B cell (primary cell): ENCODE data around the gene ZKSCAN7. TPM values are rescaled to one million over a fixed set of nuclear protein-coding genes. Genes with fewer than 3 reads are reported as not detected.
"Not testable (repeated sequence)": the region's sequence is repeated elsewhere in the genome, so short reads cannot be mapped to it uniquely, and the experiment has no call there.

Source experiments
- ATAC-seq: fragments of 200-7000 bp; cut with Tn5 transposase; one replicate; pipeline ENCODE4 v1.10.0; 2021; ENCODE audit warnings: low read depth, mild to moderate bottlenecking, moderate number of reproducible peaks, moderate library complexity
- CTCF ChIA-PET: fragments of 350-600 bp; sonication (Branson Sonifier 250); formaldehyde crosslinking; loops from one replicate; lab custom pipeline; 2021; ENCODE audit warnings: antibody characterized with exemption, inconsistent platforms; lab: Charles Lee
- POLR2A ChIA-PET: fragments of 350-600 bp; sonication (Branson Sonifier 250); formaldehyde crosslinking; loops from one replicate; lab custom pipeline; 2021; ENCODE audit warnings: antibody characterized with exemption; lab: Charles Lee
- DNase-seq: peaks from one replicate; pipeline ENCODE4 v3.0.0; 2013
- H2AFZ ChIP-seq: 2 replicates; pipeline ENCODE4 v1.6.1; 2012; ENCODE audit warnings: mild to moderate bottlenecking, low read depth, low read length; ENCODE audit not compliant: insufficient read depth, poor library complexity, severe bottlenecking
- H3K27ac ChIP-seq, 2 donors: 1 replicate in 1 of 2; 2 replicates in 1 of 2; pipeline ENCODE4 v1.5.1; 2012 to 2013; ENCODE audit warnings: low read length in 2 of 2, mild to moderate bottlenecking in 2 of 2, moderate library complexity in 1 of 2
- H3K27me3 ChIP-seq, 4 experiments: fragments of 200-600 bp in 1 of 4; sonication (generic) in 1 of 4; replicated peaks in 1 of 4; 1 replicate in 2 of 4; 2 replicates in 2 of 4; pipeline versions ENCODE4 v1.6.1 to v1.7.0; 2013 to 2016; ENCODE audit warnings: low read length in 3 of 4, mild to moderate bottlenecking in 2 of 4, mixed read lengths in 1 of 4, moderate library complexity in 1 of 4; ENCODE audit not compliant: insufficient read depth in 4 of 4, control insufficient read depth in 3 of 4; ENCODE audit errors: control extremely low read depth in 1 of 4
- H3K36me3 ChIP-seq, 2 experiments: replicated peaks in 1 of 2; 1 replicate in 1 of 2; 2 replicates in 1 of 2; pipeline versions ENCODE4 v1.6.1 to v1.7.1; 2013; ENCODE audit warnings: low read length in 1 of 2; ENCODE audit not compliant: insufficient read depth in 2 of 2, control insufficient read depth in 1 of 2; ENCODE audit errors: control extremely low read depth in 1 of 2, extremely low read depth in 1 of 2
- H3K4me1 ChIP-seq, 2 donors: fragments of 200-600 bp in 1 of 2; sonication (generic) in 1 of 2; 1 replicate in 1 of 2; 2 replicates in 1 of 2; pipeline versions ENCODE4 v1.5.1 to v1.6.1; 2013 to 2017; ENCODE audit warnings: low read length in 2 of 2; ENCODE audit not compliant: control insufficient read depth in 2 of 2, insufficient read depth in 2 of 2
- H3K4me2 ChIP-seq: replicated peaks from 2 replicates; pipeline ENCODE3; 2012; ENCODE audit warnings: mild to moderate bottlenecking, low read depth, low read length; ENCODE audit not compliant: poor library complexity, severe bottlenecking
- H3K4me3 ChIP-seq, 5 experiments: fragments of 200-600 bp in 1 of 5; sonication (generic) in 1 of 5; 1 replicate in 3 of 5; 2 replicates in 2 of 5; pipeline versions ENCODE4 v1.5.1 to v1.7.0; 2011 to 2016; ENCODE audit warnings: low read length in 4 of 5, mild to moderate bottlenecking in 4 of 5, low read depth in 2 of 5, control low read depth in 1 of 5, moderate library complexity in 1 of 5; ENCODE audit not compliant: insufficient read depth in 1 of 5; ENCODE audit errors: control extremely low read depth in 1 of 5, extremely low read depth in 1 of 5
- H3K79me2 ChIP-seq: fragments of 200-600 bp; sonication (generic); one replicate; pipeline ENCODE4 v1.6.0; 2016; ENCODE audit warnings: low read length; ENCODE audit not compliant: control insufficient read depth, insufficient read depth
- H3K9ac ChIP-seq: fragments of 200-600 bp; sonication (generic); 2 replicates; pipeline ENCODE4 v1.6.1; 2017; ENCODE audit warnings: mild to moderate bottlenecking, low read length, moderate library complexity
- H3K9me3 ChIP-seq, 3 donors: one replicate each; pipeline versions ENCODE4 v1.6.1 to v1.7.1; 2013; ENCODE audit warnings: low read length in 2 of 3; ENCODE audit not compliant: control insufficient read depth in 2 of 3, insufficient read depth in 1 of 3; ENCODE audit errors: control extremely low read depth in 1 of 3
- H4K20me1 ChIP-seq: 2 replicates; pipeline ENCODE4 v1.6.0; 2012; ENCODE audit warnings: mild to moderate bottlenecking, low read length; ENCODE audit not compliant: insufficient read depth, control insufficient read depth, poor library complexity, severe bottlenecking
- H3K27ac Mint-ChIP-seq: one replicate; pipeline ENCODE4 v1.8.0; 2021; ENCODE audit warnings: mixed read lengths
- H3K27me3 Mint-ChIP-seq: one replicate; pipeline ENCODE4 v1.8.0; 2021; ENCODE audit warnings: mixed read lengths
- H3K4me1 Mint-ChIP-seq: one replicate; pipeline ENCODE4 v1.8.0; 2021; ENCODE audit warnings: mixed read lengths
- H3K4me3 Mint-ChIP-seq: one replicate; pipeline ENCODE4 v1.8.0; 2021; ENCODE audit warnings: mixed read lengths
- H3K9me3 Mint-ChIP-seq: one replicate; pipeline ENCODE4 v1.8.0; 2022; ENCODE audit warnings: mixed read lengths; ENCODE audit not compliant: insufficient read depth
- CTCF ChIP-seq: fragments of 200-600 bp; IDR thresholded peaks from one replicate; pipeline ENCODE4 v1.8.0; 2022; ENCODE audit warnings: antibody characterized with exemption, mild to moderate bottlenecking
- EZH2 ChIP-seq: IDR thresholded peaks from 2 replicates; pipeline ENCODE4 v1.6.1; 2012; ENCODE audit warnings: borderline replicate concordance, low read depth, mild to moderate bottlenecking, moderate library complexity, low read length; ENCODE audit not compliant: insufficient read depth, poor library complexity, severe bottlenecking
- WGBS: methylation state at CpG from one replicate; pipeline ENCODE4 v1.1.5; 2013; ENCODE audit warnings: missing lambda C conversion rate; ENCODE audit not compliant: insufficient coverage; 5-methylcytosine and 5-hydroxymethylcytosine counted together
- intact Hi-C: fragments of 100-400 bp; cut with micrococcal nuclease; formaldehyde crosslinking; loops from one replicate; pipeline ENCODE4 v1.10.0; 2022
- polyA plus RNA-seq: library from polyadenylated mRNA; depleted of rRNA; stranded (reverse); fragments of >200 nt; gene quantifications from 2 replicates; pipeline ENCODE4 v1.2.3, GENCODE V29; 2012
- total RNA-seq, 2 donors: library from RNA; stranded (reverse); fragments of 120-200 nt in 1 of 2; gene quantifications; 1 replicate in 1 of 2; 2 replicates in 1 of 2; pipeline versions ENCODE4 v1.2.3 to v1.2.4, GENCODE V29; 2013 to 2022

Gene ZKSCAN7
- total and polyA plus RNA-seq, 2 donors (not counting 1 experiment from before 2014, with no cell fraction given): 3.4 to 8.5 TPM

DNA sequence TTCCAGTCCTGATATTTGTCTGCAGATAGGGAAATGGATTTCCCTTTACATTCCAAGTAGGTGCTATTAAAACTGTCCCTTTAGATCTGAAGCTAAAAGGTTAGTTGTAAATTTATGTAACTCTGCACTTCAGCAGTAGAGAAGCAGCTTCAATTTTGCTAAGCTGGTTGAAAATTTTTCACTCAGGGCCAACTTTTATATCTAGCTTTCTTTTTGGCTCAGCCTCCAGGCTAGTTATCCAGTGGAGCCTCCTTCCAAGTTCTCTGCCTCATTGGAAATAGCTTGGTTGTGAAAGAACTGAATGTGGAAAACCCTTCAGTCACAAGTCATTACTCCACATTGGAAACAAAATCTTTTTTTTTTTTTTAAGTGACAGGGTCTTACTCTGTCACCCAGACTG, 21.6 kb downstream of the ZKSCAN7 start:
- H3K9me3 Mint-ChIP-seq: peaks cover 12% of the 10 kb centered on the region
- no peaks in the 10 kb centered on the region for H3K4me1 Mint-ChIP-seq
- POLR2A ChIA-PET: no interaction called here
- intact Hi-C loops: no loop called here
- H3K4me2 ChIP-seq: no peak overlapping the region
- H3K79me2 ChIP-seq: no peaks in the 10 kb centered on the region
- ATAC-seq (no peak), DNase-seq (no peak)
- CTCF ChIA-PET: no interaction called here
- H3K9me3 ChIP-seq: peaks cover 2 to 39% (median 9%) of the 10 kb centered on the region in 3 donors
- peaks cover 0 to 8% of the 10 kb centered on the region in 2 experiments for H3K36me3 ChIP-seq
- H3K9ac ChIP-seq: no peak overlapping the region
- no peak overlapping the region for H2AFZ ChIP-seq
- no peaks in the 10 kb centered on the region for H3K27me3 Mint-ChIP-seq
- H3K4me3 ChIP-seq: no peak overlapping the region
- H3K27me3 ChIP-seq: no peaks in the 10 kb centered on the region
- no peak overlapping the region for H3K4me3 Mint-ChIP-seq
- no peak overlapping the region for H3K27ac ChIP-seq
- no peaks in the 10 kb centered on the region for H3K4me1 ChIP-seq
- no peak for TF ChIP-seq CTCF
- no peak for TF ChIP-seq EZH2
- H4K20me1 ChIP-seq: no peaks in the 10 kb centered on the region
- no peak overlapping the region for H3K27ac Mint-ChIP-seq

DNA sequence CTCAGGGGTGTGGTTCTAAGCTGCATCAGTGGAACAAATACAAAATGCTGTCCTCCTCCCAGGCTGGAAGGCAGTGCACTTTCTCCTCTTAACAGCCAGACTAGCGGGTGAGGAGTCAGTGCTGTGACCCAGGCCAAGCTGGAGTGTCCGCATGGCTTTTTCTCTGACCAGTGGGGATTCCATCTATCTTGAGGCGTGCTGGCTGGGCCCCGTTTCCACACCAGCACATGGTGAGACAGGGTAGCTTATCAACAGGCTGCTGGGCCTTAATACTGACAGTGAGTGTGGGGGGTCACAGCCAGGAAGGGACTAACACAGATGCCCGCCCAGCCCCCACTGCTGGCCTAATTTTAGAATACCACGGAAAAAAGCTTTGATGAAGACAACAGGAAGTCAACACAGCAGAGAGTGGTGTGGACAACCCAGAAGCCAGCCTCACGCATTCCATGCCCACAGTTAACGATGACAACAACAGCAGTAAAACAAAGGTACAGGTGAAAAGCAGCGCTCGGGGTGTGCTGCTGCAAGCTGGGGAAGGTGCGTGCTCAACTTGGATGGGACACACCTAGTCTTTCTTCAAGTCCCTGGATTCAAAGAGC, 22.5 kb downstream of the ZKSCAN7 start:
- H3K4me2 ChIP-seq, H3K79me2 ChIP-seq, H3K27me3 Mint-ChIP-seq, H3K36me3 ChIP-seq, H3K4me1 ChIP-seq, H4K20me1 ChIP-seq, DNase-seq, ATAC-seq, H2AFZ ChIP-seq, H3K27ac ChIP-seq, H3K27me3 ChIP-seq, H3K4me1 Mint-ChIP-seq, intact Hi-C loops, CTCF ChIA-PET, H3K27ac Mint-ChIP-seq, H3K9ac ChIP-seq, H3K4me3 Mint-ChIP-seq, POLR2A ChIA-PET, H3K4me3 ChIP-seq, H3K9me3 Mint-ChIP-seq: not testable (repeated sequence)
- H3K9me3 ChIP-seq: peaks cover 0 to 35% (median 4%) of the 10 kb centered on the region in 3 donors
- WGBS: 95% methylated on average over 7 of the region's 11 CpGs

GRCh38 chr3:44578316-44578715, 23.3 kb downstream of the ZKSCAN7 start:
- not testable (repeated sequence) for ATAC-seq

More at GRCh38 chr3:44578316-44578715, 23.3 kb downstream of the ZKSCAN7 start:
- H3K27ac ChIP-seq, CTCF ChIA-PET, H3K27me3 Mint-ChIP-seq, H3K4me3 ChIP-seq, H3K4me2 ChIP-seq, H3K4me3 Mint-ChIP-seq, H3K4me1 ChIP-seq, H4K20me1 ChIP-seq, POLR2A ChIA-PET, H3K9ac ChIP-seq, H3K36me3 ChIP-seq, H3K9me3 Mint-ChIP-seq, H2AFZ ChIP-seq, H3K79me2 ChIP-seq, H3K4me1 Mint-ChIP-seq, intact Hi-C loops, H3K27me3 ChIP-seq, H3K27ac Mint-ChIP-seq, DNase-seq: not testable (repeated sequence)
- WGBS: 97% methylated on average over 22 of the region's 22 CpGs
- peaks cover 0 to 32% (median 0%) of the 10 kb centered on the region in 3 donors for H3K9me3 ChIP-seq
